ENCODE results near the gene NDUFS3. TPM values are rescaled to one million over a fixed set of nuclear protein-coding genes. Genes with fewer than 3 reads are reported as not detected.

The NDUFS3 gene
- total and polyA plus RNA-seq, 10 of the 15 experiments (the other 5 are each of a cell fraction or from before 2014, with no cell fraction given) = 22.3 to 217 (median 125) TPM

DNA sequence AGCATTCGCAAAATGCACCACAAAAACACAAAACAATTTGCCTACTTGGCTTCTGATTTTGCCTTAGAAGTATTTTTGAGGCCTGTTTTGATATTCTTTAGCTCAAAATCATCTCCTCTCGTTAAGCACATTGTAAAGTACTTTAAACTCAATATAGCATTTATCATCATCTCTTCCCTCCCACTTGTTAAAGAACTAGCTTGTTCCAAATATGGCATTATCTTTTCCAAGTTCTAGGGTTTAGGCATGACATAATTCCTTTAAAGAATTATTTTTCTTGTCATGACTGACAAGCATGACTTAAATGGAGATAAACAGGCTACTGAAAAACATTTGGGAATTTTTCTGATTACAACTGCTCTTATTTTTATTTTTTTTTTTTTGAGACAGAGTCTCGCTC, 47.2 kb upstream of the NDUFS3 start:
- Histone ChIP-seq H4K20me1 (ENCODE audit: control insufficient read depth, insufficient read depth) (no peaks in the 10 kb centered on the region), H3K4me1 (ENCODE audit: control insufficient read depth, insufficient read depth, low read length) (peaks cover 5% of the 10 kb centered on the region), H3K4me2 (ENCODE audit: control insufficient read depth, insufficient read depth) (no peak overlapping the region), H3K9me3 (replicated peaks; ENCODE audit: control insufficient read depth, insufficient read depth, low read length) (no peaks in the 10 kb centered on the region), H3K4me3 (no peak overlapping the region), H3K79me2 (ENCODE audit: control insufficient read depth, insufficient read depth, low read length) (peaks cover 81% of the 10 kb centered on the region), H3K9ac (ENCODE audit: control insufficient read depth, insufficient read depth, low read length) (no peak overlapping the region), H3K36me3 (ENCODE audit: control insufficient read depth in 2 of 2, insufficient read depth in 2 of 2, low read length in 1 of 2) (peaks cover 0 to 7% of the 10 kb centered on the region in 2 experiments; a peak in 3 of 4 replicates), H3K27me3 (replicated peaks in 1 of 2; ENCODE audit: control insufficient read depth in 2 of 2, insufficient read depth in 2 of 2, low read length in 1 of 2) (no peaks in the 10 kb centered on the region), H2AFZ (ENCODE audit: control insufficient read depth, low read depth, low read length) (no peak overlapping the region), H3K27ac (ENCODE audit: control insufficient read depth, insufficient read depth) (no peak overlapping the region)
- ChIA-PET RAD21 (ENCODE audit: unreplicated experiment) (no interaction called here), POLR2A (interaction anchor here (0.6 to 1.7 kb wide), 3 partner anchors 10 to 224 kb away, joined by 3 to 5 read pairs (median 4); no protein-coding TSS in a partner anchor), SMC1A (ENCODE audit: uncharacterized antibody, unreplicated experiment) (interaction anchor here (0.9 to 6.1 kb wide), 6 partner anchors 9 to 25 kb away, joined by 3 to 42 read pairs (median 4); no protein-coding TSS in a partner anchor), CTCF (interaction anchor here (0.6 to 2.0 kb wide), 3 partner anchors 17 to 526 kb away, joined by 3 to 5 read pairs (median 4); no protein-coding TSS in a partner anchor)
- TF ChIP-seq FOS (IDR thresholded peaks at IDR 0.05; ENCODE audit: borderline replicate concordance, extremely low read depth, insufficient read length) (no peak), TCF12 (IDR thresholded peaks at IDR 0.05; ENCODE audit: low read depth, low read length) (no peak), ZBED1 (IDR thresholded peaks at IDR 0.05; ENCODE audit: borderline replicate concordance) (no peak), ZNF384 (IDR thresholded peaks at IDR 0.05; ENCODE audit: borderline replicate concordance, low read depth, low read length) (no peak), MTA3 (IDR thresholded peaks at IDR 0.05; ENCODE audit: borderline replicate concordance, low read length) (no peak), WRNIP1 (IDR thresholded peaks at IDR 0.05; ENCODE audit: borderline replicate concordance, low read depth, low read length) (no peak), CHD1 (IDR thresholded peaks at IDR 0.05; ENCODE audit: low read depth, low read length) (no peak), ZNF24 (IDR thresholded peaks at IDR 0.05) (no peak)
- TF ChIP-seq, protein P1, sequence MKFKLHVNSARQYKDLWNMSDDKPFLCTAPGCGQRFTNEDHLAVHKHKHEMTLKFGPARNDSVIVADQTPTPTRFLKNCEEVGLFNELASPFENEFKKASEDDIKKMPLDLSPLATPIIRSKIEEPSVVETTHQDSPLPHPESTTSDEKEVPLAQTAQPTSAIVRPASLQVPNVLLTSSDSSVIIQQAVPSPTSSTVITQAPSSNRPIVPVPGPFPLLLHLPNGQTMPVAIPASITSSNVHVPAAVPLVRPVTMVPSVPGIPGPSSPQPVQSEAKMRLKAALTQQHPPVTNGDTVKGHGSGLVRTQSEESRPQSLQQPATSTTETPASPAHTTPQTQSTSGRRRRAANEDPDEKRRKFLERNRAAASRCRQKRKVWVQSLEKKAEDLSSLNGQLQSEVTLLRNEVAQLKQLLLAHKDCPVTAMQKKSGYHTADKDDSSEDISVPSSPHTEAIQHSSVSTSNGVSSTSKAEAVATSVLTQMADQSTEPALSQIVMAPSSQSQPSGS (IDR thresholded peaks at IDR 0.05; ENCODE audit: low read length) = no peak
- BruUV-seq (replicated peaks) = TSS peak; percentile 40
- in situ Hi-C loops (cut with MboI) (no loop called here), intact Hi-C loops (cut with micrococcal nuclease; ENCODE audit: unreplicated experiment) (no loop called here)
- DNase-seq (ENCODE audit: low read depth, low spot score) = no peak
- FAIRE-seq = no peak
- WGBS (ENCODE audit: insufficient coverage, insufficient replicate concordance, low lambda C conversion rate, missing lambda C conversion rate) = 57% methylated on average over 2 of the region's 3 CpGs
- no peak for ATAC-seq
